ENCODE data around the gene MAEL. TPM values are rescaled to one million over a fixed set of nuclear protein-coding genes. Genes with fewer than 3 reads are reported as not detected.

Gene MAEL
- total and polyA plus RNA-seq, 5 donors, result 3.2 to 7.5 (median 3.9) TPM

DNA sequence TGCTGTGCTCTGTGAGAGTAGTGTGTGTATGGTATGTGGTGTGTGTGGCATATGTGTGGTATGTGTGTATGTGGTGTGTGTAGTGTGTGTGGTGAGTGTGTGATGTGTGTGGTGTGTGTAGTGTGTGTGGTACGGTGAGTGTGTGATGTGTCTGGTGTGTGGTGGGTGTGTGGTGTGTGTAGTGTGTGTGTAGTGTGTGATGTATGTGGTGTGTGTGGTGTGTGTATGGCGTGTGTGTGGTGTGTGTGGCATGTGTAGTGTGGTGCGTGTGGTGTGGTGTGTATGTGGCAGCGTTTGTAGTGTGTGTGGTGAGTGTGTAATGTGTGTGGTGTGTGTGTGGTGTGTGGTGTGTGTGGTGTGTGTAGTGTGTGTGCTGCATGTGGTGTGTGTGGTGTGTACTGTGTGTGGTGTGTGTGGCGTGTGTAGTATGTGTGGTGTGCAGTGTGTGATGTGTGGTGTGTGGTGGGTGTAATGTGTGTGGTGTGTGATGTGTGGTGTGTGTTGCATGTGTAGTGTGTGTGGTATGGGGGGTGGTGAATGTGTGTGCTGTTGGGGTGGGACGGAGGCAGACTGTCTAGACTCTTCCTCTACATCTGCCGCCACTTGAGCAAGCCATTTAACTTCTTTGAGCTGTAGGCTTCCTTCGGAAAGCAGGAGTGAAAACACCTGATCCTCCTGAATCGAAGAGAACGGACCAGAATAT lies 67.6 kb downstream of the MAEL start:
- H3K4me3 ChIP-seq (ENCODE audit: low read length), result no peak overlapping the region
- no peaks in the 10 kb centered on the region for H3K27me3 ChIP-seq (ENCODE audit: control insufficient read depth, insufficient read depth)
- ATAC-seq (peak in 1 of 2 donors; percentile 11), DNase-seq (no peak)
- no peaks in the 10 kb centered on the region for H3K9me3 ChIP-seq (ENCODE audit: control insufficient read depth, low read length)
- intact Hi-C loops (cut with DNase I), result loop anchor here (1.0 to 5.0 kb wide), 4 partner anchors 144 to 174 kb away; no protein-coding TSS in a partner anchor
- 56% methylated on average over 10 of the region's 10 CpGs for WGBS
- no peaks in the 10 kb centered on the region for H3K4me1 ChIP-seq (ENCODE audit: control insufficient read depth, insufficient read depth, low read length)
- no peak overlapping the region for H3K27ac ChIP-seq (ENCODE audit: low read length)

GRCh38 chr1:167057241-167057688 lies 68.2 kb downstream of the MAEL start:
- Histone ChIP-seq H3K27me3 (ENCODE audit: control insufficient read depth, insufficient read depth) (no peaks in the 10 kb centered on the region), H3K4me3 (ENCODE audit: low read length) (no peak overlapping the region), H3K4me1 (ENCODE audit: control insufficient read depth, insufficient read depth, low read length) (no peaks in the 10 kb centered on the region), H3K9me3 (ENCODE audit: control insufficient read depth, low read length) (no peaks in the 10 kb centered on the region), H3K27ac (ENCODE audit: low read length) (no peak overlapping the region)
- ATAC-seq (peak; percentile 48 to 56), DNase-seq (no peak)
- intact Hi-C loops (cut with DNase I), result loop anchor here (1.0 to 5.0 kb wide), 4 partner anchors 145 to 175 kb away; no protein-coding TSS in a partner anchor
- 37% methylated on average over 6 of the region's 6 CpGs for WGBS

DNA sequence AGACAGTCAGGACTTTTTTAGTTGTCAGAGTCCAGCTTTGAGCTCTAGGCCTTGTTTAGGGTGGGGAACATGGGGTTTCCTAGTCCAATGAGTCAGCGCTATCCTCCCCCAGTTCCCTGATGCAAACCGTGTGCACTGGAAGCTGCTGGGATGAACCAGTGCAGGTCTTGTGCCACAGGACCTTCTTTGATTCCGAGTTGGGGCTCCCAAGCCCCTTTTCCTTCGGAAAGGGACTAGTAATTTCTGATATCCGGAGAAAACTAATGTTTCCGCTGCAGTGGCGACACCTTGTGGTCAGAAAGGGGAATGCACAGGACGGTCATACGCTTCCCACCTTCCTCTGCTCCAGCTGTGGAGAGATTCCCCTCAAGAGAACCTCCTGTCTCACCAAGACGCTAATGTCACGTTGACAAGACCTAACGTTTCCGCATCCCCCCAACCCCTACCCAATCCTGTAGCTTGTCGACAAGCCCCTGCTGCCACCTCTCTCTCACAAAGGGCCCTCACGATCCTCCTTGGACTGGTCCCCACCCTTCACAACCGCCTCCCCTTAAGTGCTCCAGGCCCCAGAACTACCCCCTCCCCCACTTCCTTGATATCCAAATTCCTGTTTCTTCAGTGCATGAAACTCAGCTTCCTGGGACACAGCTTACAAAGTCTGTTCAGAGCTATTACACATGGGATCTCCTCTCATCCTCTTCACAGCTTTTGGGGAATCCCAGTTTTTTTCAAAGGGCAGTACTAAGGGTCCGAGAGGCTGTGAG lies 70.1 kb downstream of the MAEL start:
- no peak overlapping the region for H3K4me3 ChIP-seq (ENCODE audit: low read length)
- intact Hi-C loops (cut with DNase I), result loop anchor here in 3 of 4 donors (2.0 to 5.0 kb wide), 3 partner anchors 147 to 177 kb away; no protein-coding TSS in a partner anchor
- no peaks in the 10 kb centered on the region for H3K27me3 ChIP-seq (ENCODE audit: control insufficient read depth, insufficient read depth)
- H3K4me1 ChIP-seq (ENCODE audit: control insufficient read depth, insufficient read depth, low read length), result no peaks in the 10 kb centered on the region
- 10% methylated on average over 17 of the region's 17 CpGs for WGBS
- ATAC-seq, result peak; percentile 51 to 69
- H3K27ac ChIP-seq (ENCODE audit: low read length), result no peak overlapping the region
- DNase-seq, result peak; percentile 65 to 90 (median 86)
- H3K9me3 ChIP-seq (ENCODE audit: control insufficient read depth, low read length), result no peaks in the 10 kb centered on the region

GRCh38 chr1:167059809-167060107 lies 70.7 kb downstream of the MAEL start:
- intact Hi-C loops (cut with DNase I), result loop anchor here (2.0 to 10.0 kb wide), 6 partner anchors 147 to 475 kb away; no protein-coding TSS in a partner anchor
- no peak for ATAC-seq
- WGBS, result 41% methylated on average over 1 of the region's 1 CpG

GRCh38 chr1:167060141-167061072 lies 71.3 kb downstream of the MAEL start:
- Histone ChIP-seq H3K27ac (ENCODE audit: low read length) (no peak overlapping the region), H3K4me3 (ENCODE audit: low read length) (no peak overlapping the region), H3K9me3 (ENCODE audit: control insufficient read depth, low read length) (no peaks in the 10 kb centered on the region), H3K27me3 (ENCODE audit: control insufficient read depth, insufficient read depth) (no peaks in the 10 kb centered on the region), H3K4me1 (ENCODE audit: control insufficient read depth, insufficient read depth, low read length) (no peaks in the 10 kb centered on the region)
- DNase-seq, result no peak
- ATAC-seq, result no peak
- intact Hi-C loops (cut with DNase I), result loop anchor here in 3 of 4 donors (5.0 to 10.0 kb wide), 3 partner anchors 154 to 474 kb away; no protein-coding TSS in a partner anchor
- WGBS, result 76% methylated on average over 10 of the region's 10 CpGs

More at GRCh38 chr1:167059809-167060107, 70.7 kb downstream of the MAEL start:
- no peak overlapping the region for H3K4me3 ChIP-seq (ENCODE audit: low read length)
- H3K9me3 ChIP-seq (ENCODE audit: control insufficient read depth, low read length), result no peaks in the 10 kb centered on the region
- no peak overlapping the region for H3K27ac ChIP-seq (ENCODE audit: low read length)
- no peaks in the 10 kb centered on the region for H3K27me3 ChIP-seq (ENCODE audit: control insufficient read depth, insufficient read depth)
- DNase-seq, result no peak
- H3K4me1 ChIP-seq (ENCODE audit: control insufficient read depth, insufficient read depth, low read length), result no peaks in the 10 kb centered on the region

GRCh38 chr1:167061073-167061464 lies 72.0 kb downstream of the MAEL start:
- H3K27ac ChIP-seq (ENCODE audit: low read length), result no peak overlapping the region
- H3K27me3 ChIP-seq (ENCODE audit: control insufficient read depth, insufficient read depth), result no peaks in the 10 kb centered on the region
- 89% methylated on average over 3 of the region's 3 CpGs for WGBS
- H3K4me1 ChIP-seq (ENCODE audit: control insufficient read depth, insufficient read depth, low read length), result no peaks in the 10 kb centered on the region
- intact Hi-C loops (cut with DNase I), result loop anchor here in 3 of 4 donors (5.0 to 10.0 kb wide), 3 partner anchors 154 to 474 kb away; no protein-coding TSS in a partner anchor
- H3K9me3 ChIP-seq (ENCODE audit: control insufficient read depth, low read length), result no peaks in the 10 kb centered on the region
- DNase-seq, result no peak
- no peak overlapping the region for H3K4me3 ChIP-seq (ENCODE audit: low read length)
- ATAC-seq, result no peak

DNA sequence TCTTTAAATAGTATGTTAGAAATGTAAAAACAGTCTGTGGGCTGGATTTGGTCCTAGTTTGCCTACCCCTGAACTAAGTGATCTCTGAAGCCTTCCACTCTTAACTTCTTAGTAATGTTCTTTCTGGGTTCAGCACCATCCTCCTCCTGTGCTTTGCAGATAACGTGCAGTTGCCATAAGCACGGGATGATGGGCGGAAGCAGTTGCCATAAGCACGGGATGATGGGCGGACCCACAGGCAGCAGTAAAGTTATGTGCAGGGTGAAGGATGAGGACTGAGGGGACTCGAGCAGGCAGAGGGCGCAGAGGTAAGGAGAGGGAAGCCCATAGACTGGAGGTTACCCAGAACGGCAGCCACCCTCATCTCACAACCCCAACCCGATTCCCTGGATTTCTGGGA lies 75.5 kb downstream of the MAEL start:
- no peak for DNase-seq

GRCh38 chr1:167065471-167065870 lies 76.4 kb downstream of the MAEL start:
- H3K27ac ChIP-seq (ENCODE audit: low read length), result no peak overlapping the region
- intact Hi-C loops (cut with DNase I), result loop anchor here (5.0 to 10.0 kb wide), 4 partner anchors 149 to 469 kb away; no protein-coding TSS in a partner anchor
- DNase-seq, result no peak
- WGBS, result 91% methylated on average over 8 of the region's 8 CpGs
- H3K9me3 ChIP-seq (ENCODE audit: control insufficient read depth, low read length), result no peaks in the 10 kb centered on the region
- no peaks in the 10 kb centered on the region for H3K27me3 ChIP-seq (ENCODE audit: control insufficient read depth, insufficient read depth)
- H3K4me1 ChIP-seq (ENCODE audit: control insufficient read depth, insufficient read depth, low read length), result no peaks in the 10 kb centered on the region
- no peak overlapping the region for H3K4me3 ChIP-seq (ENCODE audit: low read length)
- peak in 1 of 2 donors; percentile 22 for ATAC-seq

More for the DNA sequence above, 75.5 kb downstream of the MAEL start:
- intact Hi-C loops (cut with DNase I), result loop anchor here (5.0 to 10.0 kb wide), 4 partner anchors 150 to 470 kb away; no protein-coding TSS in a partner anchor
- no peaks in the 10 kb centered on the region for H3K4me1 ChIP-seq (ENCODE audit: control insufficient read depth, insufficient read depth, low read length)
- H3K27ac ChIP-seq (ENCODE audit: low read length), result no peak overlapping the region
- no peaks in the 10 kb centered on the region for H3K9me3 ChIP-seq (ENCODE audit: control insufficient read depth, low read length)
- no peak for ATAC-seq
- WGBS, result 72% methylated on average over 9 of the region's 9 CpGs
- H3K27me3 ChIP-seq (ENCODE audit: control insufficient read depth, insufficient read depth), result no peaks in the 10 kb centered on the region
- H3K4me3 ChIP-seq (ENCODE audit: low read length), result no peak overlapping the region

- intact Hi-C loops (cut with DNase I), result loop anchor here (5.0 to 10.0 kb wide), 4 partner anchors 148 to 468 kb away; no protein-coding TSS in a partner anchor
- peak; percentile 82 to 90 for ATAC-seq
- Histone ChIP-seq H3K4me1 (ENCODE audit: control insufficient read depth, insufficient read depth, low read length) (no peaks in the 10 kb centered on the region), H3K4me3 (ENCODE audit: low read length) (no peak overlapping the region), H3K9me3 (ENCODE audit: control insufficient read depth, low read length) (no peaks in the 10 kb centered on the region), H3K27me3 (ENCODE audit: control insufficient read depth, insufficient read depth) (no peaks in the 10 kb centered on the region), H3K27ac (ENCODE audit: low read length) (no peak overlapping the region)
- WGBS, result 5% methylated on average over 31 of the region's 31 CpGs
- peak; percentile 72 to 91 (median 89) for DNase-seq
Measured at GRCh38 chr1:167066333-167067122, 77.4 kb downstream of the MAEL start.

All from right cardiac atrium (tissue), 5 donors.